OCI-LY3 (cell line): ENCODE measurements around the gene PRICKLE1.

Experiments
- H2AFZ ChIP-seq: fragments of 200-600, 300-600 bp; shearing (Covaris generic); 2 replicates; pipeline ENCODE4 v1.6.0; 2014; ENCODE audit warnings: antibody characterized with exemption, low read depth, low read length
- H3K27ac ChIP-seq: fragments of 200-600, 300-600 bp; sonication (generic); 2 replicates; pipeline ENCODE4 v1.5.1; 2014; ENCODE audit warnings: mild to moderate bottlenecking, low read length, moderate library complexity, mixed read lengths
- H3K27me3 ChIP-seq: fragments of 200-600, 300-600 bp; sonication (generic); 2 replicates; pipeline ENCODE4 v1.6.1; 2014; ENCODE audit warnings: low read depth, low read length, mixed read lengths
- H3K36me3 ChIP-seq: fragments of 200-600, 300-600 bp; sonication (generic); replicated peaks from 2 replicates; pipeline ENCODE3; 2014; ENCODE audit warnings: low read depth, low read length, mixed read lengths
- H3K4me1 ChIP-seq: fragments of 300-600, 200-600 bp; sonication (generic); 2 replicates; pipeline ENCODE4 v1.6.1; 2014; ENCODE audit warnings: low read length, mixed read lengths
- H3K4me2 ChIP-seq: fragments of 200-600, 300-600 bp; sonication (generic); 2 replicates; pipeline ENCODE4 v1.6.1; 2014; ENCODE audit warnings: low read length, mixed read lengths
- H3K4me3 ChIP-seq: fragments of 300-600, 200-600 bp; sonication (generic); 2 replicates; pipeline ENCODE4 v1.5.1; 2014; ENCODE audit warnings: antibody characterized with exemption, mild to moderate bottlenecking, low read length, moderate library complexity
- H3K79me2 ChIP-seq: fragments of 300-600, 200-600 bp; shearing (Covaris generic); 2 replicates; pipeline ENCODE4 v1.6.1; 2014; ENCODE audit warnings: mild to moderate bottlenecking, low read length, mixed read lengths
- H3K9ac ChIP-seq: fragments of 300-600, 200-600 bp; shearing (Covaris generic); 2 replicates; pipeline ENCODE4 v1.6.0; 2014; ENCODE audit warnings: mild to moderate bottlenecking, low read length, moderate library complexity
- H3K9me3 ChIP-seq: fragments of 200-600, 300-600 bp; shearing (Covaris generic); 2 replicates; pipeline ENCODE4 v1.6.1; 2014; ENCODE audit warnings: low read length, mixed read lengths; ENCODE audit not compliant: insufficient read depth
- H4K20me1 ChIP-seq: fragments of 200-600, 300-600 bp; sonication (generic); 2 replicates; pipeline ENCODE4 v1.6.1; 2016; ENCODE audit warnings: low read length, mixed read lengths; ENCODE audit not compliant: insufficient read depth
- CTCF ChIP-seq: fragments of 200-600, 300-600 bp; sonication (generic); IDR thresholded peaks from 2 replicates; pipeline ENCODE4 v1.5.1; 2014; ENCODE audit warnings: antibody characterized with exemption, low read length, low read depth
- EZH2phosphoT487 ChIP-seq: fragments of 200-600 bp; shearing (Covaris generic); IDR thresholded peaks from 2 replicates; pipeline ENCODE4 v1.6.1; 2018; ENCODE audit warnings: antibody characterized with exemption, mixed run types, low read depth

The PRICKLE1 gene

GRCh38 chr12:42633594-42633993, 44.0 kb upstream of the PRICKLE1 start:
- H3K4me2 ChIP-seq: no peak overlapping the region
- TF ChIP-seq EZH2phosphoT487 (no peak), CTCF (no peak)

GRCh38 chr12:42631513-42631912, 42.0 kb upstream of the PRICKLE1 start:
- Histone ChIP-seq H3K27me3 (no peaks in the 10 kb centered on the region), H3K4me3 (no peak overlapping the region), H3K4me2 (peak overlapping the region; percentile 19), H3K79me2 (no peaks in the 10 kb centered on the region), H4K20me1 (no peaks in the 10 kb centered on the region), H3K4me1 (peaks cover 11% of the 10 kb centered on the region), H2AFZ (peak overlapping the region; percentile 26; the same call in 1 of the 2 replicates), H3K9me3 (no peaks in the 10 kb centered on the region), H3K9ac (no peak overlapping the region), H3K27ac (0 out of 2 replicates have a peak overlapping the region, but pooled peaks have one; percentile 5), H3K36me3 (no peaks in the 10 kb centered on the region)
- TF ChIP-seq EZH2phosphoT487 (no peak), CTCF (no peak)

More at GRCh38 chr12:42633594-42633993, 44.0 kb upstream of the PRICKLE1 start:
- no peaks in the 10 kb centered on the region for H3K27me3 ChIP-seq
- H3K9me3 ChIP-seq: no peaks in the 10 kb centered on the region
- no peak overlapping the region for H2AFZ ChIP-seq
- peaks cover 11% of the 10 kb centered on the region for H3K4me1 ChIP-seq
- no peaks in the 10 kb centered on the region for H3K36me3 ChIP-seq
- H3K4me3 ChIP-seq: no peak overlapping the region
- no peaks in the 10 kb centered on the region for H3K79me2 ChIP-seq
- H3K27ac ChIP-seq: no peak overlapping the region
- no peak overlapping the region for H3K9ac ChIP-seq
- no peaks in the 10 kb centered on the region for H4K20me1 ChIP-seq

GRCh38 chr12:42630314-42630713, 40.8 kb upstream of the PRICKLE1 start:
- no peaks in the 10 kb centered on the region for H3K9me3 ChIP-seq

GRCh38 chr12:42627151-42627550, 37.6 kb upstream of the PRICKLE1 start:
- Histone ChIP-seq H3K27me3 (no peaks in the 10 kb centered on the region), H3K4me2 (no peak overlapping the region), H3K4me3 (no peak overlapping the region), H3K9me3 (no peaks in the 10 kb centered on the region), H2AFZ (no peak overlapping the region), H3K79me2 (no peaks in the 10 kb centered on the region), H3K9ac (no peak overlapping the region), H3K4me1 (peaks cover 11% of the 10 kb centered on the region), H3K36me3 (no peaks in the 10 kb centered on the region), H4K20me1 (no peaks in the 10 kb centered on the region), H3K27ac (no peak overlapping the region)
- TF ChIP-seq CTCF (no peak), EZH2phosphoT487 (no peak)

More at GRCh38 chr12:42630314-42630713, 40.8 kb upstream of the PRICKLE1 start:
- TF ChIP-seq EZH2phosphoT487 (no peak), CTCF (no peak)
- Histone ChIP-seq H3K36me3 (no peaks in the 10 kb centered on the region), H3K4me1 (peaks cover 11% of the 10 kb centered on the region), H2AFZ (no peak overlapping the region), H3K4me2 (no peak overlapping the region), H3K4me3 (no peak overlapping the region), H3K27ac (no peak overlapping the region), H4K20me1 (no peaks in the 10 kb centered on the region), H3K27me3 (no peaks in the 10 kb centered on the region), H3K9ac (no peak overlapping the region), H3K79me2 (no peaks in the 10 kb centered on the region)
